Measurements from ENCODE around the gene MAFG.

DNA sequence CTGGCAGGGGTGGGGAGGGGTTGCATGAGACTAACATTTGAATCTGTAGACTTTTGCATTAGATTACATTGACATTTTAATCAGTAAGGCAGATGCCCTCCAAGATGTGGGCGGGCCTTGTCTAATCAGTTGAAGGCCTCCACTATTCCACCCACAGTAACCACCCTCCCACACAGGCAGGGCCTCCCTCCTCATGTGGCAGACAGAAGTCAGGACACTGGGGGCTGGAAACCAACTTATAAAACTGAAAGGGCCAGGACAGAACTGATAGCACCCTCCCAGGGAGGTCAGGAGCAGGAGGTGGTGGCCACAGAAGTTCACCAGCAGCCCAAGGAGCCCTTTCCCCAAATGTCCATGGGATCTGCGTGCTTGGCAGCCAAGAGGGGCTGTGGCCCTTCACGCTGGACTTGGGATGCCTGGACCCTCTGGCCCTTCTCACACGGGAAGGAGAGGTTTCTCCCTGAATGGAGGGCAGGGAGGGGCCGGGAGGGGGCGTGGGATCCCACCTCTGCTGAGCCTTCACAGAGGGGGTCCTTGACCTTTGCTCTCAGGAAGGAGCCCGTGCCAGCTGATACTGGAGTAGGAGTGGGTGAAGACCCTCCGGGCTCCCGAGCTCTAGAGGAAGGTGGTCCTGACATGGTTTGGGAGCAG, 4.9 kb upstream of the MAFG start:
- TF ChIP-seq, protein P1, sequence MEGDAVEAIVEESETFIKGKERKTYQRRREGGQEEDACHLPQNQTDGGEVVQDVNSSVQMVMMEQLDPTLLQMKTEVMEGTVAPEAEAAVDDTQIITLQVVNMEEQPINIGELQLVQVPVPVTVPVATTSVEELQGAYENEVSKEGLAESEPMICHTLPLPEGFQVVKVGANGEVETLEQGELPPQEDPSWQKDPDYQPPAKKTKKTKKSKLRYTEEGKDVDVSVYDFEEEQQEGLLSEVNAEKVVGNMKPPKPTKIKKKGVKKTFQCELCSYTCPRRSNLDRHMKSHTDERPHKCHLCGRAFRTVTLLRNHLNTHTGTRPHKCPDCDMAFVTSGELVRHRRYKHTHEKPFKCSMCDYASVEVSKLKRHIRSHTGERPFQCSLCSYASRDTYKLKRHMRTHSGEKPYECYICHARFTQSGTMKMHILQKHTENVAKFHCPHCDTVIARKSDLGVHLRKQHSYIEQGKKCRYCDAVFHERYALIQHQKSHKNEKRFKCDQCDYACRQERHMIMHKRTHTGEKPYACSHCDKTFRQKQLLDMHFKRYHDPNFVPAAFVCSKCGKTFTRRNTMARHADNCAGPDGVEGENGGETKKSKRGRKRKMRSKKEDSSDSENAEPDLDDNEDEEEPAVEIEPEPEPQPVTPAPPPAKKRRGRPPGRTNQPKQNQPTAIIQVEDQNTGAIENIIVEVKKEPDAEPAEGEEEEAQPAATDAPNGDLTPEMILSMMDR (IDR thresholded peaks at IDR 0.05 in 4 of 5, conservative IDR thresholded peaks at IDR 0.05 in 1 of 5) = no peak
- TF ChIP-seq POLR2A (IDR thresholded peaks at IDR 0.05) = no peak

Measured in gastrocnemius medialis (tissue), 4 donors.